GM23338 (cell line): ENCODE measurements around the gene CFAP97D2. TPM values are rescaled to one million over a fixed set of nuclear protein-coding genes. Genes with fewer than 3 reads are reported as not detected.

Experiments used
- CTCF ChIP-seq, 2 experiments: fragments of 200-600 bp in 1 of 2; sonication (generic) in 1 of 2; conservative IDR thresholded peaks; 2 replicates each; pipeline versions ENCODE4 v1.5.1 to v1.6.1; 2016 to 2017; ENCODE audit warnings: antibody characterized with exemption in 2 of 2, low read depth in 2 of 2, mild to moderate bottlenecking in 2 of 2, moderate library complexity in 1 of 2
- EZH2phosphoT487 ChIP-seq: fragments of 200-600 bp; sonication (generic); IDR thresholded peaks from one replicate; pipeline ENCODE4 v1.8.1; 2018; ENCODE audit warnings: antibody characterized with exemption; ENCODE audit not compliant: unreplicated experiment
- NANOG ChIP-seq: IDR thresholded peaks from 2 replicates; pipeline ENCODE4 v1.6.1; 2016; ENCODE audit warnings: antibody characterized with exemption, borderline replicate concordance
- REST ChIP-seq: IDR thresholded peaks from one replicate; pipeline ENCODE4 v1.6.1; 2018; ENCODE audit warnings: antibody characterized with exemption; ENCODE audit not compliant: unreplicated experiment
- ZNF114 ChIP-seq: fragments of 250-450 bp; sonication (Bioruptor Pico); IDR thresholded peaks from 2 replicates; pipeline ENCODE4 v1.5.0; 2020; ENCODE audit warnings: mild to moderate bottlenecking, moderate library complexity
- ZNF331 ChIP-seq: fragments of 250-450 bp; sonication (Bioruptor Pico); IDR thresholded peaks from 2 replicates; pipeline ENCODE4 v1.5.0; 2020; ENCODE audit warnings: low read depth, mild to moderate bottlenecking, moderate library complexity
- ZNF462 ChIP-seq: fragments of 250-450 bp; sonication (Bioruptor Pico); IDR thresholded peaks from 2 replicates; pipeline ENCODE4 v1.5.0; 2020; ENCODE audit warnings: mild to moderate bottlenecking, moderate library complexity
- polyA plus RNA-seq: library from polyadenylated mRNA; unstranded; fragments of >200 nt; fragmentation: Nextera tagmentation; extraction: Ambion mirVana; gene quantifications from 2 replicates; pipeline ENCODE4 v1.2.1, GENCODE V29; 2016
- total RNA-seq: library from RNA; depleted of rRNA; stranded (reverse); fragments of >200 nt; shearing (Covaris generic); gene quantifications from 2 replicates; pipeline ENCODE4 v1.2.3, GENCODE V29; 2014

Gene CFAP97D2
- total and polyA plus RNA-seq, 2 experiments from 2014 or later = not detected

GRCh38 chr13:114213980-114214379 lies 34.9 kb downstream of the CFAP97D2 start (continued):
- TF ChIP-seq ZNF462 (CRISPR knock-in tag) = no peak
- no peak for TF ChIP-seq ZNF114 (CRISPR knock-in tag)
- no peak for TF ChIP-seq NANOG
- TF ChIP-seq EZH2phosphoT487 = no peak
- no peak for TF ChIP-seq CTCF (conservative IDR thresholded peaks at IDR 0.05; ENCODE audit: low read depth in 2 of 2)
- no peak for TF ChIP-seq ZNF331 (CRISPR knock-in tag)
- TF ChIP-seq REST = no peak
